Left ventricle myocardium inferior (tissue), 1 donor: ENCODE data around the gene RUNX3. TPM values are rescaled to one million over a fixed set of nuclear protein-coding genes. Genes with fewer than 3 reads are reported as not detected.

Experiments used
- DNase-seq: peaks from one replicate; pipeline ENCODE4 v3.0.0-alpha.2; 2020
- H3K27ac ChIP-seq: fragments of 200-600 bp; replicated peaks from 2 replicates; pipeline ENCODE4 v1.8.0; 2021
- H3K27me3 ChIP-seq: fragments of 200-600 bp; 2 replicates; pipeline ENCODE4 v1.8.0; 2021; ENCODE audit warnings: low read depth
- H3K36me3 ChIP-seq: fragments of 200-600 bp; 2 replicates; pipeline ENCODE4 v1.8.0; 2021
- H3K4me1 ChIP-seq: fragments of 200-600 bp; 2 replicates; pipeline ENCODE4 v1.8.0; 2021
- H3K4me3 ChIP-seq: fragments of 200-600 bp; 2 replicates; pipeline ENCODE4 v1.8.0; 2021; ENCODE audit warnings: mild to moderate bottlenecking, moderate library complexity
- H3K9me3 ChIP-seq: fragments of 200-600 bp; replicated peaks from 2 replicates; pipeline ENCODE4 v1.8.0; 2021
- CTCF ChIP-seq: fragments of 200-600 bp; IDR thresholded peaks from 2 replicates; pipeline ENCODE4 v1.8.0; 2021; ENCODE audit warnings: antibody characterized with exemption, mild to moderate bottlenecking, borderline replicate concordance
- intact Hi-C: fragments of 100-400 bp; cut with micrococcal nuclease; formaldehyde crosslinking; loops from one replicate; pipeline ENCODE4 v1.11.0; 2022
- total RNA-seq: library from RNA; stranded (reverse); fragmentation: NEBNext Ultra II Directional; extraction: Animal tissue kit (Norgen Biotek cat#: 25700); gene quantifications from one replicate; pipeline ENCODE4 v1.2.1, GENCODE V29; 2021
- donor health status: DM: no; HTN: yes; CAD: no; lungs with severe emphysema.

RUNX3 gene
- total RNA-seq, 1 donor from 2014 or later, result 0.52 TPM

GRCh38 chr1:24919791-24920532, 10.1 kb downstream of the RUNX3 start:
- intact Hi-C loops, result no loop called here
- no peaks in the 10 kb centered on the region for H3K9me3 ChIP-seq
- no peak for TF ChIP-seq CTCF
- DNase-seq, result no peak
- H3K4me1 ChIP-seq, result no peaks in the 10 kb centered on the region
- H3K27me3 ChIP-seq, result peaks cover 64% of the 10 kb centered on the region
- H3K4me3 ChIP-seq, result no peak overlapping the region
- no peak overlapping the region for H3K27ac ChIP-seq
- H3K36me3 ChIP-seq, result no peaks in the 10 kb centered on the region

- H3K4me3 ChIP-seq, result no peak overlapping the region
- H3K4me1 ChIP-seq, result peaks cover 4% of the 10 kb centered on the region
- peaks cover 64% of the 10 kb centered on the region for H3K27me3 ChIP-seq
- no peak for TF ChIP-seq CTCF
- intact Hi-C loops, result no loop called here
- DNase-seq, result no peak
- H3K36me3 ChIP-seq, result no peaks in the 10 kb centered on the region
- H3K9me3 ChIP-seq, result no peaks in the 10 kb centered on the region
- no peak overlapping the region for H3K27ac ChIP-seq
These were observed 11.0 kb downstream of the RUNX3 start for GRCh38 chr1:24918995-24919605.

- Histone ChIP-seq H3K27ac (no peak overlapping the region), H3K4me1 (peaks cover 6% of the 10 kb centered on the region), H3K36me3 (no peaks in the 10 kb centered on the region), H3K27me3 (peaks cover 60% of the 10 kb centered on the region), H3K9me3 (no peaks in the 10 kb centered on the region), H3K4me3 (no peak overlapping the region)
- DNase-seq, result no peak
- intact Hi-C loops, result no loop called here
- no peak for TF ChIP-seq CTCF
These were observed 11.7 kb downstream of the RUNX3 start for GRCh38 chr1:24918370-24918769.

GRCh38 chr1:24917327-24918074, 12.6 kb downstream of the RUNX3 start:
- no peak overlapping the region for H3K27ac ChIP-seq
- H3K4me3 ChIP-seq, result no peak overlapping the region
- no peak for TF ChIP-seq CTCF
- intact Hi-C loops, result no loop called here
- DNase-seq, result no peak
- H3K36me3 ChIP-seq, result no peaks in the 10 kb centered on the region
- peaks cover 55% of the 10 kb centered on the region for H3K27me3 ChIP-seq
- peaks cover 6% of the 10 kb centered on the region for H3K4me1 ChIP-seq
- no peaks in the 10 kb centered on the region for H3K9me3 ChIP-seq

- Histone ChIP-seq H3K9me3 (no peaks in the 10 kb centered on the region), H3K4me1 (peaks cover 6% of the 10 kb centered on the region), H3K27ac (no peak overlapping the region), H3K27me3 (peaks cover 41% of the 10 kb centered on the region), H3K4me3 (no peak overlapping the region), H3K36me3 (no peaks in the 10 kb centered on the region)
- no peak for DNase-seq
- intact Hi-C loops, result no loop called here
- TF ChIP-seq CTCF, result no peak
These were observed 14.1 kb downstream of the RUNX3 start for GRCh38 chr1:24915816-24916602.
